Testis (tissue), 3 donors: ENCODE measurements around the gene LTB. TPM values are rescaled to one million over a fixed set of nuclear protein-coding genes. Genes with fewer than 3 reads are reported as not detected.

Experiments used
- DNase-seq: peaks from one replicate; pipeline ENCODE4 v3.0.0-alpha.2; 2019
- H3K27ac ChIP-seq, 2 donors: fragments of 200-600 bp; sonication (generic); one replicate each; pipeline ENCODE4 v1.5.1; 2019
- H3K27me3 ChIP-seq: fragments of 200-600 bp; sonication (generic); one replicate; pipeline ENCODE4 v1.5.1; 2019
- H3K36me3 ChIP-seq: fragments of 200-600 bp; sonication (generic); one replicate; pipeline ENCODE4 v1.5.1; 2017; ENCODE audit warnings: low read depth; ENCODE audit errors: missing control alignments
- H3K4me1 ChIP-seq: fragments of 200-600 bp; sonication (generic); one replicate; pipeline ENCODE4 v1.5.1; 2019
- H3K4me3 ChIP-seq, 2 donors: fragments of 200-600 bp; sonication (generic); one replicate each; pipeline ENCODE4 v1.5.1; 2017 to 2019
- H3K9me3 ChIP-seq: fragments of 200-600 bp; sonication (generic); one replicate; pipeline ENCODE4 v1.5.1; 2017
- CTCF ChIP-seq, 3 experiments: fragments of 450-650 bp in 2 of 3; fragments of 200-600 bp in 1 of 3; sonication (generic) in 1 of 3; IDR thresholded peaks; one replicate each; pipeline ENCODE4 v1.5.1; 2016 to 2019; ENCODE audit warnings: antibody characterized with exemption in 3 of 3, mild to moderate bottlenecking in 2 of 3, moderate library complexity in 1 of 3
- POLR2A ChIP-seq: fragments of 450-650 bp; IDR thresholded peaks from one replicate; pipeline ENCODE4 v1.6.1; 2017; ENCODE audit warnings: antibody characterized with exemption, mild to moderate bottlenecking, moderate library complexity
- WGBS, 2 donors: methylation state at CpG; one replicate each; pipeline ENCODE4 v1.1.5; 2018; 5-methylcytosine and 5-hydroxymethylcytosine counted together
- intact Hi-C: fragments of 100-400 bp; cut with DNase I; formaldehyde crosslinking; loops from one replicate; pipeline ENCODE4 v1.15.1; 2023; ENCODE audit warnings: low total_unique reads
- polyA plus RNA-seq: library from polyadenylated mRNA; stranded (reverse); fragments of 350-450 nt; fragmentation: Illumina TruSeq; extraction: RNeasy Lipid Tissue Mini Kit (QIAGEN cat#74804); gene quantifications from one replicate; pipeline ENCODE4 v1.2.3, GENCODE V29; 2014; ENCODE audit warnings: low read depth, low replicate concordance; ENCODE audit not compliant: insufficient read depth
- total RNA-seq, 2 donors: library from RNA; depleted of rRNA; stranded (reverse); fragments of >200 nt; gene quantifications; one replicate each; pipeline ENCODE4 v1.2.3, GENCODE V29; 2016

Gene LTB
- total and polyA plus RNA-seq, 3 donors from 2014 or later: 2.0 to 7.2 TPM; not detected in 1

GRCh38 chr6:31617010-31617409 lies 34.8 kb upstream of the LTB start:
- Histone ChIP-seq H3K9me3 (no peaks in the 10 kb centered on the region), H3K27me3 (no peaks in the 10 kb centered on the region), H3K4me1 (peaks cover 6% of the 10 kb centered on the region), H3K36me3 (no peaks in the 10 kb centered on the region), H3K4me3 (no peak overlapping the region), H3K27ac (no peak overlapping the region)
- DNase-seq: no peak
- intact Hi-C loops: no loop called here
- 89 to 93% methylated on average over 2 of the region's 2 CpGs for WGBS, 2 donors
- no peak for TF ChIP-seq POLR2A
- no peak for TF ChIP-seq CTCF (IDR thresholded peaks at IDR 0.05)

GRCh38 chr6:31615748-31616147 lies 33.5 kb upstream of the LTB start:
- Histone ChIP-seq H3K4me3 (no peak overlapping the region), H3K36me3 (no peaks in the 10 kb centered on the region), H3K9me3 (no peaks in the 10 kb centered on the region), H3K4me1 (no peaks in the 10 kb centered on the region), H3K27ac (no peak overlapping the region), H3K27me3 (no peaks in the 10 kb centered on the region)
- intact Hi-C loops: no loop called here
- no peak for TF ChIP-seq CTCF (IDR thresholded peaks at IDR 0.05)
- TF ChIP-seq POLR2A: no peak
- 67 to 68% methylated on average over 7 of the region's 7 CpGs for WGBS, 2 donors
- no peak for DNase-seq

- DNase-seq: no peak
- Histone ChIP-seq H3K36me3 (no peaks in the 10 kb centered on the region), H3K27ac (no peak within 1 kb of the TSS), H3K9me3 (no peaks in the 10 kb centered on the region), H3K27me3 (no peaks in the 10 kb centered on the region), H3K4me3 (no peak within 1 kb of the TSS), H3K4me1 (no peaks in the 10 kb centered on the region)
- intact Hi-C loops: no loop called here
- TF ChIP-seq POLR2A: no peak
- no peak for TF ChIP-seq CTCF (IDR thresholded peaks at IDR 0.05)
- WGBS, 2 donors: 66 to 71% methylated on average over 6 of the region's 6 CpGs
These were observed 32.7 kb upstream of the LTB start, which contains the start of gene AIF1 for GRCh38 chr6:31614684-31615578. Gene AIF1 (plus strand): TSS chr6:31615234. CDS start chr6:31615330, 96 bp downstream.

- no peak for TF ChIP-seq POLR2A
- TF ChIP-seq CTCF (IDR thresholded peaks at IDR 0.05): no peak
These were observed 31.9 kb upstream of the LTB start for GRCh38 chr6:31614075-31614619.

More at GRCh38 chr6:31614075-31614619, 31.9 kb upstream of the LTB start:
- Histone ChIP-seq H3K27ac (no peak overlapping the region), H3K36me3 (no peaks in the 10 kb centered on the region), H3K4me1 (no peaks in the 10 kb centered on the region), H3K27me3 (no peaks in the 10 kb centered on the region), H3K9me3 (no peaks in the 10 kb centered on the region), H3K4me3 (no peak overlapping the region)
- 75 to 89% methylated on average over 8 of the region's 8 CpGs for WGBS, 2 donors
- intact Hi-C loops: no loop called here
- no peak for DNase-seq
